OCI-LY3 (cell line): ENCODE data around the gene MAGI1.

Experiments used
- EZH2phosphoT487 ChIP-seq: fragments of 200-600 bp; shearing (Covaris generic); IDR thresholded peaks from 2 replicates; pipeline ENCODE4 v1.6.1; 2018; ENCODE audit warnings: antibody characterized with exemption, mixed run types, low read depth
- TF ChIP-seq, protein P1 (sequence below): fragments of 200-600, 300-600 bp; sonication (generic); IDR thresholded peaks from 2 replicates; pipeline ENCODE4 v1.5.1; 2014; ENCODE audit warnings: antibody characterized with exemption, low read length, low read depth

DNA sequence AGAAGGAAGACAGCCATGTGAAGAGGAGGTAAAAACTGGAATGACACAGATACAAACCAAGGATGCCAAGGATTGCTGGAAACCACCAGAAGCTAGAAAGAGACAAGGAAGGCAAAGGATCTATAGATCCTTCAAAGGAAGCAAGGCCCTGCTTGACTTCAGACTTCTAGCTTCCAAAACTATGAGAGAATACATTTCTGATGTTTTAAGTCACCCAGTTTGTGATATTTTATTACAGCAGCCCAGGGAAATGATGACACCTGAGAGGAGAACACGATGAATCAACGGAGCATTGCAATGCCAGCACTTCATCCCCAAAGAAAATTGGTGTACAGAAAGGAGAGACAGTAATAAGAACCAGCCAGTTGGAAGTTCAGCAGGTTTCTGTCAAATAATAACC lies 116.3 kb downstream of the MAGI1 start:
- TF ChIP-seq, protein P1, sequence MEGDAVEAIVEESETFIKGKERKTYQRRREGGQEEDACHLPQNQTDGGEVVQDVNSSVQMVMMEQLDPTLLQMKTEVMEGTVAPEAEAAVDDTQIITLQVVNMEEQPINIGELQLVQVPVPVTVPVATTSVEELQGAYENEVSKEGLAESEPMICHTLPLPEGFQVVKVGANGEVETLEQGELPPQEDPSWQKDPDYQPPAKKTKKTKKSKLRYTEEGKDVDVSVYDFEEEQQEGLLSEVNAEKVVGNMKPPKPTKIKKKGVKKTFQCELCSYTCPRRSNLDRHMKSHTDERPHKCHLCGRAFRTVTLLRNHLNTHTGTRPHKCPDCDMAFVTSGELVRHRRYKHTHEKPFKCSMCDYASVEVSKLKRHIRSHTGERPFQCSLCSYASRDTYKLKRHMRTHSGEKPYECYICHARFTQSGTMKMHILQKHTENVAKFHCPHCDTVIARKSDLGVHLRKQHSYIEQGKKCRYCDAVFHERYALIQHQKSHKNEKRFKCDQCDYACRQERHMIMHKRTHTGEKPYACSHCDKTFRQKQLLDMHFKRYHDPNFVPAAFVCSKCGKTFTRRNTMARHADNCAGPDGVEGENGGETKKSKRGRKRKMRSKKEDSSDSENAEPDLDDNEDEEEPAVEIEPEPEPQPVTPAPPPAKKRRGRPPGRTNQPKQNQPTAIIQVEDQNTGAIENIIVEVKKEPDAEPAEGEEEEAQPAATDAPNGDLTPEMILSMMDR = no peak
- no peak for TF ChIP-seq EZH2phosphoT487
